ENCODE results near the gene PRSS53. TPM values are rescaled to one million over a fixed set of nuclear protein-coding genes. Genes with fewer than 3 reads are reported as not detected.

The PRSS53 gene
- polyA plus RNA-seq, 4 donors = 1.2 to 4.7 (median 1.7) TPM

- H3K27me3 ChIP-seq (ENCODE audit: control insufficient read depth in 3 of 3, insufficient read depth in 3 of 3, low read length in 3 of 3) = no peaks in the 10 kb centered on the region
- FAIRE-seq = no peak
- no peak overlapping the region for H3K4me3 ChIP-seq (ENCODE audit: low read depth in 1 of 3, low read length in 3 of 3)
- WGBS, 3 donors = 76 to 92% (median 91%) methylated on average over 2 of the region's 2 CpGs
- no peaks in the 10 kb centered on the region for H3K9me3 ChIP-seq (ENCODE audit: control insufficient read depth in 2 of 2, insufficient read depth in 1 of 2, low read depth in 1 of 2, low read length in 1 of 2)
- H3K27ac ChIP-seq (ENCODE audit: low read depth in 1 of 3, low read length in 2 of 3) = peak overlapping the region in 1 of 3 donors; percentile 42
- no peak for DNase-seq
- H3K4me1 ChIP-seq (ENCODE audit: control insufficient read depth in 3 of 3, insufficient read depth in 2 of 3, low read depth in 1 of 3, low read length in 2 of 3) = peaks cover 0 to 15% (median 2%) of the 10 kb centered on the region in 3 donors
- peaks cover 0 to 48% (median 5%) of the 10 kb centered on the region in 3 donors for H3K36me3 ChIP-seq (ENCODE audit: control insufficient read depth in 3 of 3, insufficient read depth in 2 of 3, low read depth in 1 of 3, low read length in 3 of 3)
These were observed 24.0 kb upstream of the PRSS53 start for GRCh38 chr16:31112711-31113110.

GRCh38 chr16:31111881-31112466, 23.2 kb upstream of the PRSS53 start:
- no peak overlapping the region for H3K4me3 ChIP-seq (ENCODE audit: low read depth in 1 of 3, low read length in 3 of 3)
- H3K4me1 ChIP-seq (ENCODE audit: control insufficient read depth in 3 of 3, insufficient read depth in 2 of 3, low read depth in 1 of 3, low read length in 2 of 3) = peaks cover 0 to 15% (median 2%) of the 10 kb centered on the region in 3 donors
- H3K27ac ChIP-seq (ENCODE audit: low read depth in 1 of 3, low read length in 2 of 3) = no peak overlapping the region
- no peaks in the 10 kb centered on the region for H3K27me3 ChIP-seq (ENCODE audit: control insufficient read depth in 3 of 3, insufficient read depth in 3 of 3, low read length in 3 of 3)
- 93% methylated on average over 23 of the region's 23 CpGs for WGBS, 3 donors
- no peaks in the 10 kb centered on the region for H3K9me3 ChIP-seq (ENCODE audit: control insufficient read depth in 2 of 2, insufficient read depth in 1 of 2, low read depth in 1 of 2, low read length in 1 of 2)
- peaks cover 0 to 48% (median 5%) of the 10 kb centered on the region in 3 donors for H3K36me3 ChIP-seq (ENCODE audit: control insufficient read depth in 3 of 3, insufficient read depth in 2 of 3, low read depth in 1 of 3, low read length in 3 of 3)
- DNase-seq = no peak
- no peak for FAIRE-seq

GRCh38 chr16:31110106-31111034, 21.6 kb upstream of the PRSS53 start:
- no peak for FAIRE-seq

GRCh38 chr16:31109622-31110021, 20.9 kb upstream of the PRSS53 start:
- DNase-seq (no peak), FAIRE-seq (no peak)
- Histone ChIP-seq H3K9me3 (ENCODE audit: control insufficient read depth in 2 of 2, insufficient read depth in 1 of 2, low read depth in 1 of 2, low read length in 1 of 2) (no peaks in the 10 kb centered on the region), H3K4me3 (ENCODE audit: low read depth in 1 of 3, low read length in 3 of 3) (no peak overlapping the region), H3K36me3 (ENCODE audit: control insufficient read depth in 3 of 3, insufficient read depth in 2 of 3, low read depth in 1 of 3, low read length in 3 of 3) (peaks cover 0 to 43% (median 5%) of the 10 kb centered on the region in 3 donors), H3K4me1 (ENCODE audit: control insufficient read depth in 3 of 3, insufficient read depth in 2 of 3, low read depth in 1 of 3, low read length in 2 of 3) (peaks cover 0 to 11% (median 4%) of the 10 kb centered on the region in 3 donors), H3K27ac (ENCODE audit: low read depth in 1 of 3, low read length in 2 of 3) (no peak overlapping the region), H3K27me3 (ENCODE audit: control insufficient read depth in 3 of 3, insufficient read depth in 3 of 3, low read length in 3 of 3) (no peaks in the 10 kb centered on the region)
- WGBS, 3 donors = 86 to 91% (median 88%) methylated on average over 12 of the region's 12 CpGs

More at GRCh38 chr16:31110106-31111034, 21.6 kb upstream of the PRSS53 start:
- peaks cover 0 to 11% (median 4%) of the 10 kb centered on the region in 3 donors for H3K4me1 ChIP-seq (ENCODE audit: control insufficient read depth in 3 of 3, insufficient read depth in 2 of 3, low read depth in 1 of 3, low read length in 2 of 3)
- no peaks in the 10 kb centered on the region for H3K27me3 ChIP-seq (ENCODE audit: control insufficient read depth in 3 of 3, insufficient read depth in 3 of 3, low read length in 3 of 3)
- WGBS, 3 donors = 88 to 90% (median 89%) methylated on average over 26 of the region's 26 CpGs
- H3K4me3 ChIP-seq (ENCODE audit: low read depth in 1 of 3, low read length in 3 of 3) = no peak overlapping the region
- peaks cover 0 to 43% (median 5%) of the 10 kb centered on the region in 3 donors for H3K36me3 ChIP-seq (ENCODE audit: control insufficient read depth in 3 of 3, insufficient read depth in 2 of 3, low read depth in 1 of 3, low read length in 3 of 3)
- H3K9me3 ChIP-seq (ENCODE audit: control insufficient read depth in 2 of 2, insufficient read depth in 1 of 2, low read depth in 1 of 2, low read length in 1 of 2) = no peaks in the 10 kb centered on the region
- H3K27ac ChIP-seq (ENCODE audit: low read depth in 1 of 3, low read length in 2 of 3) = no peak overlapping the region
- no peak for DNase-seq

- 40 to 51% (median 50%) methylated on average over 41 to 57 of the region's 57 CpGs for WGBS, 3 donors
- H3K9me3 ChIP-seq (ENCODE audit: control insufficient read depth in 2 of 2, insufficient read depth in 1 of 2, low read depth in 1 of 2, low read length in 1 of 2) = no peaks in the 10 kb centered on the region
- H3K27ac ChIP-seq (ENCODE audit: low read depth in 1 of 3, low read length in 2 of 3) = peak overlapping the region in 2 of 3 donors; percentile 64 to 85
- peaks cover 0 to 10% (median 4%) of the 10 kb centered on the region in 3 donors for H3K4me1 ChIP-seq (ENCODE audit: control insufficient read depth in 3 of 3, insufficient read depth in 2 of 3, low read depth in 1 of 3, low read length in 2 of 3)
- no peak for FAIRE-seq
- H3K4me3 ChIP-seq (ENCODE audit: low read depth in 1 of 3, low read length in 3 of 3) = peak overlapping the region; percentile 63 to 94 (median 90)
- H3K36me3 ChIP-seq (ENCODE audit: control insufficient read depth in 3 of 3, insufficient read depth in 2 of 3, low read depth in 1 of 3, low read length in 3 of 3) = peaks cover 0 to 43% (median 5%) of the 10 kb centered on the region in 3 donors
- no peaks in the 10 kb centered on the region for H3K27me3 ChIP-seq (ENCODE audit: control insufficient read depth in 3 of 3, insufficient read depth in 3 of 3, low read length in 3 of 3)
- DNase-seq = no peak
These were observed 20.2 kb upstream of the PRSS53 start for GRCh38 chr16:31108794-31109558.

- DNase-seq (peak; percentile 68 to 80), FAIRE-seq (no peak)
- H3K27ac ChIP-seq (ENCODE audit: low read depth in 1 of 3, low read length in 2 of 3) = peak within 1 kb of the TSS in 2 of 3 donors; percentile 64 to 85
- no peaks in the 10 kb centered on the region for H3K27me3 ChIP-seq (ENCODE audit: control insufficient read depth in 3 of 3, insufficient read depth in 3 of 3, low read length in 3 of 3)
- H3K4me1 ChIP-seq (ENCODE audit: control insufficient read depth in 3 of 3, insufficient read depth in 2 of 3, low read depth in 1 of 3, low read length in 2 of 3) = peaks cover 0 to 4% (median 4%) of the 10 kb centered on the region in 3 donors
- WGBS, 3 donors = 3 to 5% (median 4%) methylated on average over 53 to 68 of the region's 68 CpGs
- H3K36me3 ChIP-seq (ENCODE audit: control insufficient read depth in 3 of 3, insufficient read depth in 2 of 3, low read depth in 1 of 3, low read length in 3 of 3) = peaks cover 0 to 39% (median 5%) of the 10 kb centered on the region in 3 donors
- H3K9me3 ChIP-seq (ENCODE audit: control insufficient read depth in 2 of 2, insufficient read depth in 1 of 2, low read depth in 1 of 2, low read length in 1 of 2) = no peaks in the 10 kb centered on the region
- H3K4me3 ChIP-seq (ENCODE audit: low read depth in 1 of 3, low read length in 3 of 3) = peak within 1 kb of the TSS; percentile 63 to 94 (median 90)
These were observed 19.5 kb upstream of the PRSS53 start, which contains the start of gene BCKDK for GRCh38 chr16:31108035-31108793. TSS of gene BCKDK (plus strand) at chr16:31108386. CDS start at chr16:31109224, 838 bp downstream.

- no peak for DNase-seq
- Histone ChIP-seq H3K9me3 (ENCODE audit: control insufficient read depth in 2 of 2, insufficient read depth in 1 of 2, low read depth in 1 of 2, low read length in 1 of 2) (no peaks in the 10 kb centered on the region), H3K4me1 (ENCODE audit: control insufficient read depth in 3 of 3, insufficient read depth in 2 of 3, low read depth in 1 of 3, low read length in 2 of 3) (peaks cover 0 to 4% (median 2%) of the 10 kb centered on the region in 3 donors), H3K27ac (ENCODE audit: low read depth in 1 of 3, low read length in 2 of 3) (peak overlapping the region in 1 of 3 donors; percentile 1), H3K27me3 (ENCODE audit: control insufficient read depth in 3 of 3, insufficient read depth in 3 of 3, low read length in 3 of 3) (no peaks in the 10 kb centered on the region), H3K4me3 (ENCODE audit: low read depth in 1 of 3, low read length in 3 of 3) (no peak overlapping the region), H3K36me3 (ENCODE audit: control insufficient read depth in 3 of 3, insufficient read depth in 2 of 3, low read depth in 1 of 3, low read length in 3 of 3) (peaks cover 0 to 32% (median 5%) of the 10 kb centered on the region in 3 donors)
- WGBS, 3 donors = 85 to 91% (median 89%) methylated on average over 6 of the region's 6 CpGs
- FAIRE-seq = no peak
These were observed 18.7 kb upstream of the PRSS53 start for GRCh38 chr16:31107465-31107867.
